NT2/D1 (cell line): ENCODE data around the gene WNT3A.

Experiments used
- SUZ12 ChIP-seq: IDR thresholded peaks from 2 replicates; pipeline ENCODE4 v1.6.1; 2011; ENCODE audit not compliant: insufficient read length, insufficient read depth; ENCODE audit errors: extremely low read depth
- YY1 ChIP-seq: IDR thresholded peaks from 2 replicates; pipeline ENCODE4 v1.6.1; 2011; ENCODE audit not compliant: insufficient read length, insufficient read depth
- ZNF274 ChIP-seq: IDR thresholded peaks from 2 replicates; pipeline ENCODE4 v1.6.1; 2011; ENCODE audit warnings: mild to moderate bottlenecking, low read depth, low read length

- TF ChIP-seq YY1 (no peak), SUZ12 (no peak), ZNF274 (no peak)
Measured at GRCh38 chr1:228077565-228078330, 71.0 kb downstream of the WNT3A start.
